Stimulated activated CD4-positive, alpha-beta T cell treated with anti-CD3 and anti-CD28 coated beads, Interleukin-12 subunit alpha, Interleukin-12 subunit beta, amount 100 ng/mL, for 48 hours (primary cell): ENCODE data around the gene OCIAD2.
"Not testable (repeated sequence)": the region's sequence is repeated elsewhere in the genome, so short reads cannot be mapped to it uniquely, and the experiment has no call there.

Experiments used
- DNase-seq, 3 donors: peaks; one replicate each; pipeline ENCODE4 v3.0.0-alpha.2; 2020; ENCODE audit warnings: low read depth in 2 of 3, low spot score in 1 of 3

Gene OCIAD2

DNA sequence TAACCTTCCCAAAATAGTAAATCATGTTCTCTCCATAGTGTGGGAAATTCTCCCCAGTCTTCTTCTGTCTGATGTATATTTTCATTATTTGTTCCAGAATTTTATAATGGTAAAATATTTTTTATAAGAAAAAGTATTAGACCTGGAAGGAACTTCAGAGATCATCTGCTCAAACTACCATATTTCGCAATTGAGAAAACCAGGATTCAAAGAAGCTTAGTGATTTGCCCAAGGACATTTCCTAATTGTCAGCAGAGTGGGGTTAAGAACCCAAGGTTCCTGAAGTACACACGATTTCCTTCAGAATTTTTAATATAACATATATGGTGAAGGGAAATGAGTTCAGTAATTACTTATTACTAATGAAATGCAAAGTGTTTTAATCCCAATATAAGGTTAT, 51.6 kb downstream of the OCIAD2 start:
- no peak for DNase-seq

DNA sequence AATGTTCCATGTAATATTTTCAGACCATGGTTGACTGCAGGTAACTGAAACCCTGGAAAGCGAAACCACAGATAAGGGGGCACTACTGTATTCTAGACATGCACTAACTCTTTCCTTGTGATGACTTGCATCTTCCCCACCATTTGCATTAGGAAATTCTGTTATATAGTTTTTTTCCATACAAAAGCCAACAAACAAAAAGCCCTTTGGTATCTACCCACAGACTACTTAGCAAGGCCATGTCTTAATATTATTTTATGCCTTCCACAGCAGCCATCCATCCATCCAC, 52.2 kb downstream of the OCIAD2 start:
- no peak for DNase-seq

DNA sequence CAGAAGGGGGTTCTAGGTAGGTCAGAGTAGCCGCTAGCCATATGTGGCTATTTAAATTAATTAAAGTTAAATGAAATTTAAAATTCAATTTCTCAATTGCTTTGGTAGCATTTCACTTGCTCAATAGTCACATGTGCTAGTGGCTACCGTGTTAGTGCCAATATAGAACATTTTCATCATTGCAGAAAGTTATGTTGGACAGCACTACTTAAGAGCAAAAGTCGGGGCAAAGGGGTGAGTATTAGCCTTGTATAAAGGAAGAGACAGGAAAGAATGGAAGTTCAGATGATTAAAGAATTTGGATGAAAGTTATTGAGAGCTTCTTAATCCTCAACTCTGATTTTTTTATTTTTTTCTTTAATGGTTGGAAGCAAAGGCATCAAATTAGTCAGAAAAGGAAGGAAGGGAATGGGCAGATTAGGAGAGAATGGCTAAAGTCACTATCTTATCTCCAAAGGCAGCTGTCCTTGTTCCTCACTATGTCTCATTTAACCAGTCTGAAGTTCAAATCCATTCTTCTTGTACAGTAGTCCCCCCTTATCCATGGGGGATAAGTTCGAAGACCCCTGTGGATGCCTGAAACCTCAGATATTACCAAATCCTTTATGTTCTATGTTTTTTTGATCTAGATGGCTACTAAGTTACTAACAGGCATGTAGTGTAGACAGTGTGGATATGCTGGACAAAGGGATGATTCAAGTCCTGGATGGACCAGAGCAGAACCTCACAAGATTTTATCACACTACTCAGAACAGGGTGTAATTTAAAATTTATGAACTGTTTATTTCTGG, 52.8 kb downstream of the OCIAD2 start:
- no peak for DNase-seq

DNA sequence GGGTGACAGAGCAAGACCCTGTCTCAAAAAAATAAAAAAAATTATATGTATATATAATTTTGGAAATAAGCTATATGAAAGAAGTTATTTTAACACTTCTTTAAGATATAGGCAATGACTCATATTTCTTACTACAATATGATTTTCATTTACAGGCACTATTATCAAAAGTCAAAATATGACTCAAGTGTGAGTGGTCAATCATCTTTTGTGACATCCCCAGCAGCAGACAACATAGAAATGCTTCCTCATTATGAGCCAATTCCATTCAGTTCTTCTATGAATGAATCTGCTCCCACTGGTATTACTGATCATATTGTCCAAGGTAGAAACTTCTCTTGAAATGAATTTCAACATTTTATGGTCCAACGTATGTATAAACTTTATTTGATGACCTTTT, 54.9 kb downstream of the OCIAD2 start:
- no peak for DNase-seq

DNA sequence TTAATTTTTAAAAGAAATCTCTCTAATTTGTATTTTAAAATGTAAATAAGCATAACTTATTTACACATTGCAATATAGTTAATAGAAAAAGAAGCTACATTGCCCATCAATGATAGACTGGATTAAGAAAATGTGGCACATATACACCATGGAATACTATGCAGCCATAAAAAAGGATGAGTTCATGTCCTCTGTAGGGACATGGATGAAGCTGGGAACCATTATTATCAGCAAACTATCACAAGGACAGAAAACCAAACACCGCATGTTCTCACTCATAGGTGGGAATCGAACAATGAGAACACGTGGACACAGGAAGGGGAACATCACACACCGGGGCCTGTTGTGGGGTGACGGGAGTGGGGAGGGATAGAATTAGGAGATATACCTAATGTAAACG, 57.8 kb downstream of the OCIAD2 start:
- not testable (repeated sequence) for DNase-seq

DNA sequence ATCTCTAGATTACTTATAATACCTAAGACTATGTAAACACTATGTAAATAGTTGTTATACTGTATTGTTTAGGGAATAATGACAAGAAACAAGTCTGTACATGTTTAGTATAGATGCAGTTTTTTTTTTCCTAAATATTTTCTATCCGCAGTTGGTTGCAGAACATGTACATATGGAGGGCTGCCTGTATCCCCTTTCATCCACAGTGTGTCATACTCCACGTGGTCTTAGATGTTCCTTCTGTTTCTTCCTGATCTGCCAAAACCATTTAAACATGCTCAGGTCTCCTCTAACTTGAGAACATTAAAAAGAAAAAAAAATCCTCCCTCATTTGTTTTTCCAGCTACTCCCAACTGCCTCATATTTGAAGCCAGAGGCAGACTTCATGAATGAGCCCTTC, 61.7 kb downstream of the OCIAD2 start:
- no peak for DNase-seq

DNA sequence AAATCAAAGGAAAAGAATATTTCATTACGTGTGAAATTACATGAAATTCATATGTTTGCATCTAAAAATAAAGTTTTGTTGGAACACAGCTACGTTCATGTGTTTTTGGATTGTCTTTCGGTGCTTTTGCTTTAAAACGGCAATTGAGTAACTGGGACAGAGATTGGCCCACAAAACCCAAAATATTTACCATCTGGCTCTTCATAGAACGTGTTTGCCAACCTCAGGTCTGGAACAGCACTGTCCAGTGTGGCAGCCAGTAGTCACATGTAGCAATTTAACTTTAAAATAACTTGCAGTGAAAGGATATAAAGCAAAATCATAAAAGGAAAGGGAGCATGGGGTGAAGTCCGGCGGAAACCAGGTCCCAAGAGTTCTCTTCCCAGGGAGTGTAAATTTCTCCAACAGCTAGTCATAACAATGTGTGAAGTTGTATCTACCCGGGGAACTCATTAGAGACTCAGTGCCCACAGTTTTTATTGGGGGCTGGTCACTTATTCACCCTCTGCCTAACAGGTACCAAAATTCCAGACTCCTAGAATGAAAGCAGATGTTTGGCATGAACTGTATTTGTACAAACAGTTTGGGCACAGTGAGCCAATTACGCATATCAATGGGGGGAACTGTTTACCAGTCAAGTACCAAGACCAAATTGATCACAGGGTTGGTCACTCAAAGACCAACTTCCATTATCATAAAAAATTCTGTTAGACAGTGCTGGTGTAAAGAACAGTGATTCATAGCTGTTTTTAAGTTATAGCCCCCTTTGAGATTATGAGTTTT, 65.3 kb downstream of the OCIAD2 start:
- no peak for DNase-seq

DNA sequence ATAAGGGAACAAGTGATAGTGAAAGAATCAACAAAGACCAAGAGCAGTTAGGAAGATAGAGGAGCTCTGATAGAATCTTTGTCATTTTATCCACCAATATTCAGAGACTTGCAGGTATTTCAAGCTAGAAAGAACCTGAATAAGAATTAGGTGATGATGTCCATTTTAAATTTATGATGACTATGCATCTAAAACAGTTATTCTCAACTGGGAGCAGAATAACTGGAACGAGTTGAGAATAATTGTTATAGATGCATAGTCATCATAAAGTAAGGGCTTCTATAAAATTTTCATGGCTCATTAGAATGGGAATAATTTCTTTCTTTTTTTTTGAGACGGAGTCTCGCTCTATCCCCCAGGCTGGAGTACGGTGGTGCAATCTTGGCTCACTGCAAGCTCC, 69.9 kb downstream of the OCIAD2 start:
- DNase-seq, result no peak
